SH-SY5Y (cell line): Measurements from ENCODE around the gene NR1H2.

Source experiments
- GATA2 ChIP-seq: IDR thresholded peaks from 2 replicates; pipeline ENCODE4 v1.6.1; 2011; ENCODE audit warnings: mild to moderate bottlenecking, low read depth, low read length
- GATA3 ChIP-seq: IDR thresholded peaks from 2 replicates; pipeline ENCODE4 v1.6.1; 2011; ENCODE audit warnings: low read depth, mild to moderate bottlenecking, low read length, moderate library complexity

Gene NR1H2

DNA sequence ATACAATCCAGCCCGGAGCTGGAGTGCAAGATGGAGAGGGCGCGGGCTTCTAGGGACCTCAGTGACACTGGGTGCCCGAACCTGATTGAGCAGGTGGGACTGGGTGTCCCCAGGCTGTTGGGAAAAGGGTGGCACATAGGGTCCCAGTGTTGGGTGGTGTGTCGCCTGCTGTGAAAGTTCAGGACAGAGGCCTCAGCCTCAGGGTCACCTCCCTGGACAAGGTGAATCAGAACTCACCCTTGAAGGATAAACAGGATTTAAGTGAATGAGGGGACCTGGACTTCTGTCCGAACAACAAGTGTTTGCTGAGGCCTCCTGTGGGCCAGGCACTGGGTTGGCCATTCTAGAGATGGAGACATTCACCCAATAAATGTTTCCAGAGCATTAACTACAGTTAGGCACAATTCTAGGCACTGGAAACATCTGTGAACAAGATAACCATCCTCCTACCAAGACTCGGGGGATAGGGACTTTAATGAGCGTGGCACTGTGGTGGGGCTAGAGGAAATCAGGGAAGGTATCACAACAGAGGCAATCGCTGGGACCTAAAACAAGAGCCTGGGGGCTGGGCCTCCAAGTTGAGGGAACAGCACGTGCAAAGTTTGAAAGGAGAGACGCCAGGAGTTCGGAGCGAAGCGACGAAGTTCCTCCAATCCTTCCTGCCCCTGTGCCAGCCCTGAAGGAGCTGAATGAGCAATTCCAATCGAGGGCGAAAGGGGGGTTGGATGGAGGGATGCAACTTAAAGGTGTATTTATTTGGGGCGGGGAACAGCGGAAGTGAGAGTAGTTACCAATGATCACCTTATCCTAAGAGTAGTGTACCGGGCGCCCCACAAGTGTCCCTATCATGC, 7.0 kb downstream of the NR1H2 start:
- TF ChIP-seq GATA3 = no peak
- TF ChIP-seq GATA2 = no peak

DNA sequence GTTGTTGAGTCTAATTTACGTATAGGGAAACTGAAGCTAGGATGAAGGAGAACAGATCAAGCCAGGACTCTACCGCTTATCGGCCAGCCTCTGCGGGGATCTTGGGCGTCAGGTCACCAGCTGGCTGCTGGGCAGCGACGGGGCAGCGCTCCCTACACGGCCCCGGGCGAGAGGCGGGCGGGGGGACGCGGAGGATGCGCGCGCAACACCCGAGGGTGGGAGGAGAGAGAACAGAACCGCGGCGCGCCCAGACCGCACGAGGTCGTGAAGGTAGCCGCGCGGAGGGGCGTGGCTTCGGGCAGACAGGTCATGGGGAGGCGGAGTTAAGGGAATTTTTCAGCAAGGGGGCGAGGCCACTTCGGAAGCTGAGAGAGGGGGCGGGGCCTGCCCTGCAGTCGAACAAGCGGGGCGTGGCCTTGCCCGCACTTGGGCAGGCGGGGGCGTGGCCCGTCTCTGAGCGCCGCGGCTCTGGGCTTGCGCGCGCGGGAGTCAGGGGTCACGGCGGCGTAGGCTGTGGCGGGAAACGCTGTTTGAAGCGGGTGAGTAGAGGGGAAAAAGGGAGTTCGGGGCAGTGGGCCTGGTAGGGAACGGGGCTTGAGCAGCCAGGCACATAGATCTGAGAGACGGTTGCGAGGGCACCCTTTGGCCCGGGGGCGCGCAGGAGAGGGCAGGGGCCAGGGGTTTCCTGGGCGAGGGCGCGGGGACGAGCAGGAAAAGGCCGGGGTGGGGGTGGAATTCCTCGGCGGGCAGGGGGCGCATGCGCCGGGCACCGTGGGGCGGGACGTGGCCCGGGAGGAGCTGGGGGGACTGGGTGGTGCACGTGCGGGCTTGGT, 7.8 kb downstream of the NR1H2 start, which contains the start of gene POLD1:
Gene POLD1 (plus strand): TSS at position 496 of the 833 bp plus-strand sequence. CDS start 14,505 bp downstream, outside the sequence.
- TF ChIP-seq GATA3 = no peak
- TF ChIP-seq GATA2 = no peak

DNA sequence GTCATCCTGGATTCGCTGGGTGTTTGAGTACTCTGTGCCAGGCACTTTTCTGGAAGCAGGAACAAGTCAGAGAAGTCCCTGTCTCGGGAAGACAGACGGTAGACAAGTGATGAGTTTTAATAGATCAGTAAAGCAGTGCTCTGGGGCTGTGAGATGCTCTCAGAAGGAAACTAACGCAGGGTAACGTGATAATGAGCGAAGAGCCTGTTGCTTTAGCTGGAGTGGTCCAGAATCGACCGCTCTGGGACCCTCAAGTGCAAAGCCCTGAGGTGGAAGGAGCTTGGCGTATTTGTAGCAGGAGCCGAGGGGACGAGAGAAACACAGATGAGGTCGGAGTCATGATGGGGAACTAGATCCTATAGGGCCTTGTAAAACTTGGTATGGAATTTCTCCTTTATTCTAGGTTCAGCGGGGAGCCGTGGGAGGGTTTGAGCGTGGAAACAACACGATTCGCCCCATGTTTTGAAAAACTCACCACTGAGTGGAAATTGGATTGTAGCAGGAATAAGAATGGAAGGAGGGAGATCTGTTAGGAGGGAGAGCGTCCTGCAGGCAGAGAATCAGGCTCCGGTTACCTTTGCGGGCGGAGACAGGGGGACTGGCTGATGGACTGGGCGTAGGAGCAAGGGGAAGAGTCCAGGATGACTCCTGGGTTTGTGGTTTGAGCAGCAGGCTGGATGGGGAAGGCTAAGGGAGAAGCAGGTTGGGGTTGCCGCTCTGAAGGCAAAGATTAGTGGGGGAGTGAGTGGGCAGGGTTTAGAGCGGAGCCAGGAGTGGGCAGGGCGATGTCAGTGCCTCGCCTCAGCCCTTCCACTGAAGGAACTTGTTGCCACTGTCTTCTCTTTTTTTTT, 8.7 kb downstream of the NR1H2 start:
- TF ChIP-seq GATA2 (no peak), GATA3 (no peak)

DNA sequence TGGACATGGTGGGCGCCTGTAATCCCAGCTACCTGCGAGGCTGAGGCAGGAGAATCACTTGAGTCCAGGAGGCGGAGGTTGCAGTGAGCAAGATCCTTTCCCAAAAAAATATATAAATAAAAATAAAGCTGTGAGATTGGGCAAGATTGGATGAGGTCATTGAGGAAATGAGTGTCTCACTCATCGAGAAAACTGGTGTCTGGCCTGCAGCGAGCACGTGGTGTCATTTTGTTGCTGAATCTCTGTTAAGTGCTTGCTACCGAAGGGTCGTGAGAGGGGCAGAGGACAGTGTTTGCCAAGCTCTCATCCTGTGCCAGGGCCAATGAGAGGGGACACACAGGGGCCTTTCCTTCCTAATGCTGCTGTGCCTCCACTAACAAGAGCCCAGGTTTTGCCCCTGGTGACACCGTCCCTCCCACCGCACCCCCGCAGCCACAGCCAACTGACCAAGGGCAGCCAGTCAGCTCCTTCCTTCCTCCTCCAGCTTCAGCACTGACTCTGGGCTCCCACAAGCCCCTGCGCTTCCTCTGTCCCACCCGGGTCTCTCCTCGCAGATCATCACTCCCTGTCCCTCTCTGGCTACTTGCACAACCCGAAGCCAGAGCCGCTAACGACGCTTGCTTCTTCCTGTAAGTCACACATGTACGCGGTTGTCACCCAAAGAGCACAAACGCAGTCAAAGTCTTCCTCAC, 11.1 kb downstream of the NR1H2 start:
- TF ChIP-seq GATA3 = no peak
- TF ChIP-seq GATA2 = no peak

- TF ChIP-seq GATA2 = no peak
- no peak for TF ChIP-seq GATA3
Measured at GRCh38 chr19:50387868-50388245, 11.6 kb downstream of the NR1H2 start.

DNA sequence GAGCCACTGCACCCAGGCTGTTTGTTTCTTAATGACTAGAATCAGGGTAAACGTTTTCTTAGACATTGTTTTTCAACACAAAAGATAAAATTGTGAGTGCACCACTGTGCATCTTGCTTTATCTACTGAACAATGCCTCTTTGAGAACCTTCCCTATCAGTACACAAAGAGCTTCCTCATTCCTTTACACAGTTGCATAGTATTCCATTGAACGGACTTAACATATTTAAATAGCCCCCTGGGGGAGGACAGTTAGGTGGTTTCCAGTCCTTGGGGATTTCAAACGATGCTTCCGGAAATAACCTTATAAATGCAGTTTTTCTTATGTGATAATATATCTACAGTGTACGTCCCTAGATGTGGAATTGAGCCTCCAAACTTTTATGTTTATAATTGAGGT, 16.5 kb downstream of the NR1H2 start:
- TF ChIP-seq GATA2 (no peak), GATA3 (no peak)

DNA sequence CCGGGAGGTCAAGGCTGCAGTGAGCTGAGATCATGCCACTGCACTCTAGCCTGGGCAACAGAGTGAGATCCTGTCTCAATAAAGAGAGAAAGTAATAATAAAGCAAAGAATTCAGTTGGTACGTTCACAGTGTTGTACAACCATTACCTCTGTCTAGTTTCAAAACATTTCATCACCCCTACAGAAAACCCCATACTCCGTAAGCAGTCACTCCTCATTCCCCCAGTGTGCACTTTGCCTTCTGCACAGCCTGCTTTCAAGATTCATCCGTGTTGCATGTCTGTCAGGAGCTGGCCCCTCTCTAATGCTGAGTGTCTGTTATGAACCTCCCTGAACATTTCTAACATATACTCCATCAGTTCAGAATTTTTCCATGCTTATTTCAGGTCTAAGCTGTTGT, 17.3 kb downstream of the NR1H2 start:
- TF ChIP-seq GATA3 (no peak), GATA2 (no peak)

DNA sequence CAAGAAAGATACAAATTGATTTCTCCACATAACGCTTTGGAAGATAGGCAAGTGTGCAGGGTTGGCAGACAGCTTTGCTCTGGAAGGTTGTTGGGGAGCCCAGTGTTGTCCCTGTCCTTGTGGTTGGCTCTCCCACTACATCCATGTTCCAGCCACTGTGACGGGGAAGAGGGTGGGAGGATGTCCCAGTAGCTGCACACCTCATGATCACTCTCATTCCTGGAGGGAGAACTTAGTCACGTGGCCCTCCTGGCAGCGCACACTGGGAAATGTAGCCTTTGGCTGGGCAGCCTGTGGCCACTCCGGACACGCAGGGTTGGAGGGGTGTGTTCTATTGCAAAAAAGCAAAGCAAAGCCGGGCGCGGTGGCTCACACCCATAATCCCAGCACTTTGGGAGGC, 17.8 kb downstream of the NR1H2 start:
- TF ChIP-seq GATA2 = no peak
- TF ChIP-seq GATA3 = no peak

- no peak for TF ChIP-seq GATA2
- no peak for TF ChIP-seq GATA3
Measured at GRCh38 chr19:50398675-50399367, 22.6 kb downstream of the NR1H2 start.

DNA sequence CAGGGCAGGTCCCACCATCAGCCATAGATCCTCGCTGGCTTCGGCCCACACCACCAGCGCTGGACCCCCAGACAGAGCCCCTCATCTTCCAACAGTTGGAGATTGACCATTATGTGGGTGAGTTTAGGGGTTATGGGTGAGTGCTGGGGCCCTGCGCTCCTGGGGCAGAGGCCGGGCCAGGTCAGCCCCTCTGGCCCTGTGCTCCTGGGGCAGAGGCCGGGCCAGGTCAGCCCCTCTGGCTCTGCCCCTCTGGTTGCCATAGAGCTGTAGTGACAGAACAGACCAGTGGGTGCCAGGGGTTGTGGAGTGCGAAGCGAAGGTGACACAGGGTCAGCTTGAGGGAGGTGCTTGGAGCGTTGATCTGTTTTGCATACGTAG, 23.1 kb downstream of the NR1H2 start:
- TF ChIP-seq GATA3 = no peak
- TF ChIP-seq GATA2 = no peak

GRCh38 chr19:50401605-50402450, 25.6 kb downstream of the NR1H2 start:
- no peak for TF ChIP-seq GATA3
- no peak for TF ChIP-seq GATA2
